Activated T-cell treated with anti-CD3 and anti-CD28 coated beads, Interleukin-2, amount 50 U/mL, for 24 hours (primary cell): Measurements from ENCODE around the gene HVCN1.
"Not testable (repeated sequence)": the region's sequence is repeated elsewhere in the genome, so short reads cannot be mapped to it uniquely, and the experiment has no call there.

Source experiments
- DNase-seq: peaks from one replicate; pipeline ENCODE4 v3.0.0-alpha.2; 2020
- H3K27ac Mint-ChIP-seq: 2 replicates; pipeline ENCODE4 v1.8.0; 2020; ENCODE audit warnings: mild to moderate bottlenecking, mixed read lengths
- H3K27me3 Mint-ChIP-seq: 2 replicates; pipeline ENCODE4 v1.8.0; 2020; ENCODE audit warnings: mixed read lengths
- H3K36me3 Mint-ChIP-seq: 2 replicates; pipeline ENCODE4 v1.8.0; 2020; ENCODE audit warnings: low read depth, mixed read lengths
- H3K4me1 Mint-ChIP-seq: 2 replicates; pipeline ENCODE4 v1.8.0; 2020; ENCODE audit warnings: low read depth, mixed read lengths
- H3K4me3 Mint-ChIP-seq: 2 replicates; pipeline ENCODE4 v1.8.0; 2020; ENCODE audit warnings: mild to moderate bottlenecking, moderate library complexity, mixed read lengths
- H3K9me3 Mint-ChIP-seq: 2 replicates; pipeline ENCODE4 v1.8.0; 2020; ENCODE audit warnings: mixed read lengths

Gene HVCN1

GRCh38 chr12:110667671-110668070 is 21.2 kb downstream of the HVCN1 start:
- Mint-ChIP-seq H3K9me3 (peaks cover 14% of the 10 kb centered on the region), H3K36me3 (peaks cover 21% of the 10 kb centered on the region), H3K27me3 (no peaks in the 10 kb centered on the region), H3K4me1 (peaks cover 28% of the 10 kb centered on the region), H3K4me3 (no peak overlapping the region), H3K27ac (no peak overlapping the region)
- DNase-seq = no peak

- no peak for DNase-seq
- H3K36me3 Mint-ChIP-seq = peaks cover 21% of the 10 kb centered on the region
- H3K9me3 Mint-ChIP-seq = peaks cover 14% of the 10 kb centered on the region
- no peak overlapping the region for H3K4me3 Mint-ChIP-seq
- peaks cover 34% of the 10 kb centered on the region for H3K4me1 Mint-ChIP-seq
- H3K27ac Mint-ChIP-seq = no peak overlapping the region
- H3K27me3 Mint-ChIP-seq = no peaks in the 10 kb centered on the region
Measured at GRCh38 chr12:110666892-110667291, 22.0 kb downstream of the HVCN1 start.

- Mint-ChIP-seq H3K27ac (peak overlapping the region; percentile 92), H3K9me3 (peaks cover 10% of the 10 kb centered on the region), H3K4me3 (peak overlapping the region; percentile 80), H3K27me3 (no peaks in the 10 kb centered on the region), H3K4me1 (peaks cover 35% of the 10 kb centered on the region), H3K36me3 (peaks cover 31% of the 10 kb centered on the region)
- DNase-seq = peak; percentile 75
Measured at GRCh38 chr12:110661337-110661972, 27.5 kb downstream of the HVCN1 start.

GRCh38 chr12:110658878-110659277 is 30.0 kb downstream of the HVCN1 start:
- Mint-ChIP-seq H3K27me3 (no peaks in the 10 kb centered on the region), H3K9me3 (no peaks in the 10 kb centered on the region), H3K27ac (no peak overlapping the region), H3K36me3 (peaks cover 19% of the 10 kb centered on the region), H3K4me3 (no peak overlapping the region), H3K4me1 (peaks cover 35% of the 10 kb centered on the region)
- no peak for DNase-seq

DNA sequence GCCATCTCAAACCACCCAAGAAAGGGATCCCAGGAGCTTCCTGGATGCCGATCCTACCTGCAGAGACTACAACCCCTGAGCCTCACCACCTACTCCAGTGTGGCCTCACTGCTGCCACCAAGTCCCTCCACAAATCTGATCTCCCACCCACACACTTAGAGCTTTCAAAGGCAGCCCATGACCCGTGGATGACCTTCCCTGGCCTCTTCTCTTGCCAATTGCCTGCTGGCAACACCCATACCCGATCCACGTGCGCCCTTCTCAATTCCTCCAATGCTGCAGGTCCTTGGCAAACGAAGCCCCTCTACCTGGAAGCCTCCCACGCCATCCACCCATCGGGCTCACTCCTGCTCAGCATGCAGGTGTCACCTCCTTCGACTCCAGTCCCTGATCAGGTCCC is 30.7 kb downstream of the HVCN1 start:
- peak overlapping the region; percentile 47 for H3K27ac Mint-ChIP-seq
- no peaks in the 10 kb centered on the region for H3K9me3 Mint-ChIP-seq
- peaks cover 35% of the 10 kb centered on the region for H3K4me1 Mint-ChIP-seq
- peaks cover 20% of the 10 kb centered on the region for H3K36me3 Mint-ChIP-seq
- no peaks in the 10 kb centered on the region for H3K27me3 Mint-ChIP-seq
- DNase-seq = no peak
- H3K4me3 Mint-ChIP-seq = no peak overlapping the region

- Mint-ChIP-seq H3K9me3 (no peaks in the 10 kb centered on the region), H3K27ac (no peak overlapping the region), H3K27me3 (no peaks in the 10 kb centered on the region), H3K4me3 (no peak overlapping the region), H3K36me3 (peaks cover 21% of the 10 kb centered on the region), H3K4me1 (peaks cover 34% of the 10 kb centered on the region)
- DNase-seq = no peak
Measured at GRCh38 chr12:110657747-110658146, 31.2 kb downstream of the HVCN1 start.

- Mint-ChIP-seq H3K9me3 (no peaks in the 10 kb centered on the region), H3K4me1 (peaks cover 20% of the 10 kb centered on the region), H3K36me3 (peaks cover 29% of the 10 kb centered on the region), H3K27me3 (no peaks in the 10 kb centered on the region), H3K4me3 (no peak overlapping the region), H3K27ac (peak overlapping the region; percentile 26)
- no peak for DNase-seq
Measured at GRCh38 chr12:110656071-110656655, 32.8 kb downstream of the HVCN1 start.

- not testable (repeated sequence) for H3K4me3 Mint-ChIP-seq, H3K27me3 Mint-ChIP-seq, H3K9me3 Mint-ChIP-seq, H3K27ac Mint-ChIP-seq, DNase-seq
- H3K4me1 Mint-ChIP-seq = peaks cover 11% of the 10 kb centered on the region
- peaks cover 35% of the 10 kb centered on the region for H3K36me3 Mint-ChIP-seq
Measured at GRCh38 chr12:110654238-110654637, 34.7 kb downstream of the HVCN1 start.

DNA sequence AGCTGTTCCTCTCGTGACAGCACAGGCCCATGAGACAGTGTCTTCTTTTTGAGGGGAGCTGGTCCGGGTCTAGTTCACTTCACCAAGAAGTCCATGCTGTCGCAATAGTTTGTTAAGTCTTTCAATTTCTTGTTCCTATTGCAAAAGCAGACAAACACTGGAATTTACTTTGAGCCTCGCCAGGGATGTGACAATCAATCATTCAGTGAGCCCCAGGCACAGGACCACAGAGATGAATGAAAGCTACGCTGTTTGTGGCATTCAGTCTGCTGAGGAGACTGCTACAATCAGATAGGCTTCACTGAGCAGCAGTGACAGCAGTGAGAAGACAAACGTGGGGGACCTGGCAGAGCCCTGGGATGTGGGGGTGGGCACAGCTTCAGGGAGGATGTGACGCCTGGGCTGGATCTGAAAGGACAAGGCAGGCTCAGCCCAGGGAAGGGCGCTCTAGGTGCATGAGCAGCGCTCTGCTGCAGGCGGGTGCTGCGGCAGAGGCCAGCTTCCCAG is 39.5 kb downstream of the HVCN1 start:
- Mint-ChIP-seq H3K4me3 (no peak overlapping the region), H3K27me3 (no peaks in the 10 kb centered on the region), H3K9me3 (no peaks in the 10 kb centered on the region), H3K4me1 (peaks cover 23% of the 10 kb centered on the region), H3K27ac (no peak overlapping the region), H3K36me3 (peaks cover 50% of the 10 kb centered on the region)
- DNase-seq = no peak

DNA sequence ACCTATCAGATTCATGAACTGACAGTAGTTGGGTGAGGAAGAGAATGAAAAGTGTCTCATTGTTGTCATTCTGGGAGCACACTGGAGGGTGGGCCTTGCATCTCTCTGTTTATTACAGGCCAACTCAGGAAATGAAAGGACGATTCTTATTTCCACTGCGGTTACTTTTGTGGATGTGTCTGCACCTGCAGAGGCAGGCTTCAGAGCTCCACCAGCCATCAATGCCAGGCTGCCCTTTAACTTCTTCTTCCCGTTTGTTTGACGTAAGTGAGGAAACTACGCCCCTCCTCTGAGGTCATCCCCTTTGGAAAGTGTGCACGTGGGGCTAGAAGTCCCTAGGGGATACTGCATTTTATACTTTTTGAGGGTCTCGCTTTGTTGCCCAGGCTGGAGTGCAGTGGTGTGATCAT is 41.3 kb downstream of the HVCN1 start:
- Mint-ChIP-seq H3K36me3 (peaks cover 43% of the 10 kb centered on the region), H3K4me1 (peaks cover 34% of the 10 kb centered on the region), H3K4me3 (no peak overlapping the region), H3K27me3 (no peaks in the 10 kb centered on the region), H3K9me3 (no peaks in the 10 kb centered on the region), H3K27ac (peak overlapping the region; percentile 63)
- DNase-seq = no peak

DNA sequence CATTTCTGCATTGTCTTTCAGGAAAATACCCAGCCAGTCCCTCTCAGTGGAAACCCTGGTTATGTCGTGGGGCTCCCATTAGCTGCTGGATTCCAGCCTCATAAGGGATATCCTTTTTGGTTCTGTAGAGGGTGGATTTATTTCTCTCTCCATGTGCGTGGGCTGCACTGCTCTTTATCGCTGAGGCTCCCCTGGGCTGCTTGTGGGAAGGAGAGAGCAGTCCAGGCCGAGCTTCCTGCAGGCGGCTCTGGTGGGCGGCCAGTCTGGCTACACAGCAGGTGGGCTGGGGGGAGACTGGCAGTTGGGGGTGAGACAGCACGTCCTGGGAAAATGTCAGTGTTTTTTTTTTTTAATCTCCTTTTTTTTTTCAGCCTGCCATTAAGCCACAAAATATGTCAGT is 47.4 kb downstream of the HVCN1 start:
- Mint-ChIP-seq H3K4me3 (no peak overlapping the region), H3K9me3 (no peaks in the 10 kb centered on the region), H3K36me3 (peaks cover 1% of the 10 kb centered on the region), H3K27me3 (no peaks in the 10 kb centered on the region), H3K27ac (no peak overlapping the region), H3K4me1 (peaks cover 38% of the 10 kb centered on the region)
- no peak for DNase-seq

GRCh38 chr12:110640275-110641025 is 48.5 kb downstream of the HVCN1 start:
- Mint-ChIP-seq H3K27ac (no peak overlapping the region), H3K4me3 (no peak overlapping the region), H3K9me3 (no peaks in the 10 kb centered on the region), H3K36me3 (peaks cover 1% of the 10 kb centered on the region), H3K4me1 (peaks cover 44% of the 10 kb centered on the region), H3K27me3 (no peaks in the 10 kb centered on the region)
- DNase-seq = no peak

GRCh38 chr12:110639336-110640141 is 49.4 kb downstream of the HVCN1 start:
- Mint-ChIP-seq H3K27ac (no peak overlapping the region), H3K9me3 (no peaks in the 10 kb centered on the region), H3K27me3 (no peaks in the 10 kb centered on the region), H3K36me3 (peaks cover 1% of the 10 kb centered on the region), H3K4me3 (no peak overlapping the region), H3K4me1 (peaks cover 48% of the 10 kb centered on the region)
- no peak for DNase-seq

DNA sequence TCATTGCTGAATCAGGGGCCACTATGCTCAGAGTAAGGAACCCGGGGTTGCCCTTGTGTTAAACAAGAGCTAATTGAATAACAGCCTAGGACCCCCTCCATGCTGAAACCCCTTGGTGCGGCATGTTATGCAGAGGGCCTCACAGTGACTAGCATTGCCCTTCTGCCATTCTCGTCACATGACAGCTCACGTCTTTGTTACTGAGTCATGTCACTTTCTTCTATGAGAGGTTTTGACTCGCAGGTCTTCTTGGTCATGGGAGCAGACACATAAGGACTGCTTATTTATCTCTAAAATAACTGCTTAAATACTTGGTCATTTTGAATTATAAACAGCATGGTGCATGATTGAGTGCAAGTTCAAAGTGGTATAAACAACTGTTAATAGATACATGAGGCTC is 50.1 kb downstream of the HVCN1 start:
- Mint-ChIP-seq H3K36me3 (no peaks in the 10 kb centered on the region), H3K27me3 (no peaks in the 10 kb centered on the region), H3K4me1 (peaks cover 46% of the 10 kb centered on the region), H3K9me3 (no peaks in the 10 kb centered on the region), H3K4me3 (no peak overlapping the region), H3K27ac (no peak overlapping the region)
- no peak for DNase-seq
